HCT116 (cell line): Measurements from ENCODE around the gene SYTL2. TPM values are rescaled to one million over a fixed set of nuclear protein-coding genes. Genes with fewer than 3 reads are reported as not detected.

Experiments
- ATAC-seq: fragments of 200-7000 bp; cut with Tn5 transposase; 2 replicates; pipeline ENCODE4 v1.9.1; 2020; ENCODE audit warnings: mild to moderate bottlenecking, moderate library complexity
- BruUV-seq: library from RNA; stranded (reverse); fragments of 400-500 nt; replicated peaks from 2 replicates; lab custom pipeline; 2021; lab: Mats Ljungman, UMichigan
- CTCF ChIA-PET: fragments of 300-600 bp; sonication (Branson Sonifier 250); formaldehyde crosslinking; loops from one replicate; lab custom pipeline; 2021; ENCODE audit warnings: antibody characterized with exemption; lab: Charles Lee
- POLR2A ChIA-PET: fragments of 300-600, 350-600 bp; sonication (Branson Sonifier 250); formaldehyde crosslinking; loops from one replicate; lab custom pipeline; 2021; ENCODE audit warnings: antibody characterized with exemption; lab: Charles Lee
- RAD21 ChIA-PET, 2 experiments: fragments of 300-600 bp; sonication (Branson Sonifier 250); formaldehyde crosslinking; loops; one replicate each; lab custom pipeline; 2023; ENCODE audit warnings: low total read pairs in 2 of 2; ENCODE audit not compliant: uncharacterized antibody in 2 of 2, unreplicated experiment in 2 of 2, low non-redundant PET in 1 of 2; lab: Charles Lee
- DNase-seq: peaks from one replicate; pipeline ENCODE4 v3.0.0-alpha.2; 2010; ENCODE audit warnings: low read depth, low spot score
- H2AFZ ChIP-seq: fragments of 200-600 bp; shearing (Covaris generic), sonication (generic); 2 replicates; pipeline ENCODE4 v1.6.1; 2017; ENCODE audit warnings: low read depth, mixed run types, mixed read lengths, antibody characterized with exemption, low read length; ENCODE audit not compliant: poor library complexity, severe bottlenecking
- H3K27ac ChIP-seq: 2 replicates; pipeline ENCODE4 v1.5.1; 2012; ENCODE audit warnings: low read depth, low read length
- H3K27me3 ChIP-seq: fragments of 200-600 bp; sonication (generic); 2 replicates; pipeline ENCODE4 v1.6.1; 2016; ENCODE audit warnings: mixed run types, low read length, mixed read lengths; ENCODE audit not compliant: insufficient read depth
- H3K36me3 ChIP-seq, 2 experiments: fragments of 200-500 bp in 1 of 2; fragments of 200-600 bp in 1 of 2; sonication (Bioruptor generic) in 1 of 2; sonication (generic) in 1 of 2; 2 replicates each; pipeline versions ENCODE4 v1.5.1 to v1.6.1; 2014 to 2016; ENCODE audit warnings: low read length in 2 of 2, inconsistent platforms in 1 of 2, mixed read lengths in 1 of 2, mixed run types in 1 of 2; ENCODE audit not compliant: insufficient read depth in 2 of 2, control insufficient read depth in 1 of 2
- H3K4me1 ChIP-seq, 2 experiments: fragments of 200-600 bp in 1 of 2; sonication (generic) in 1 of 2; 2 replicates each; pipeline versions ENCODE4 v1.5.1 to v1.6.1; 2012 to 2017; ENCODE audit warnings: low read length in 2 of 2, inconsistent platforms in 1 of 2, mild to moderate bottlenecking in 1 of 2, mixed read lengths in 1 of 2, mixed run types in 1 of 2, moderate library complexity in 1 of 2; ENCODE audit not compliant: insufficient read depth in 2 of 2, control insufficient read depth in 1 of 2
- H3K4me2 ChIP-seq: fragments of 200-600 bp; sonication (generic); 2 replicates; pipeline ENCODE4 v1.6.1; 2017; ENCODE audit warnings: mixed run types, low read length, mixed read lengths
- H3K4me3 ChIP-seq, 2 experiments: fragments of 200-600 bp in 1 of 2; sonication (generic) in 1 of 2; replicated peaks in 1 of 2; 2 replicates each; pipeline ENCODE4 v1.5.1; 2011 to 2016; ENCODE audit warnings: low read length in 2 of 2, control low read depth in 1 of 2, low read depth in 1 of 2, mild to moderate bottlenecking in 1 of 2, mixed read lengths in 1 of 2, mixed run types in 1 of 2
- H3K79me2 ChIP-seq: fragments of 200-600 bp; sonication (generic); 2 replicates; pipeline ENCODE4 v1.6.1; 2017; ENCODE audit warnings: mild to moderate bottlenecking, mixed run types, low read length, moderate library complexity, mixed read lengths; ENCODE audit not compliant: insufficient read depth
- H3K9ac ChIP-seq: fragments of 200-600 bp; sonication (generic); 2 replicates; pipeline ENCODE4 v1.6.1; 2016; ENCODE audit warnings: low read length, mixed read lengths
- H3K9me2 ChIP-seq: fragments of 200-600 bp; sonication (generic), shearing (Covaris generic); 2 replicates; pipeline ENCODE4 v1.6.1; 2017; ENCODE audit warnings: mixed run types, mild to moderate bottlenecking, moderate library complexity; ENCODE audit not compliant: insufficient read depth
- H3K9me3 ChIP-seq, 2 experiments: fragments of 200-500 bp in 1 of 2; fragments of 200-600 bp in 1 of 2; sonication (Bioruptor generic) in 1 of 2; sonication (generic) in 1 of 2; 2 replicates each; pipeline ENCODE4 v1.6.1; 2014 to 2017; ENCODE audit warnings: low read length in 2 of 2, mixed read lengths in 2 of 2, inconsistent platforms in 1 of 2, low read depth in 1 of 2, mild to moderate bottlenecking in 1 of 2, mixed run types in 1 of 2, moderate library complexity in 1 of 2; ENCODE audit not compliant: control insufficient read depth in 1 of 2, insufficient read depth in 1 of 2
- H4K20me1 ChIP-seq: fragments of 200-600 bp; sonication (generic), shearing (Covaris generic); 2 replicates; pipeline ENCODE4 v1.6.1; 2017; ENCODE audit warnings: mixed run types, mild to moderate bottlenecking, moderate library complexity; ENCODE audit not compliant: insufficient read depth
- CBX3 ChIP-seq: IDR thresholded peaks from 2 replicates; pipeline ENCODE4 v1.6.1; 2012; ENCODE audit warnings: low read depth
- FOSL1 ChIP-seq: IDR thresholded peaks from 2 replicates; pipeline ENCODE4 v1.6.1; 2012; ENCODE audit warnings: low read depth
- RAD21 ChIP-seq: IDR thresholded peaks from 2 replicates; pipeline ENCODE4 v1.6.1; 2012; ENCODE audit warnings: low read depth, mild to moderate bottlenecking
- SP1 ChIP-seq: IDR thresholded peaks from 2 replicates; pipeline ENCODE4 v1.6.1; 2012; ENCODE audit warnings: low read depth
- SRF ChIP-seq: IDR thresholded peaks from 2 replicates; pipeline ENCODE4 v1.6.1; 2012; ENCODE audit warnings: low read depth
- YY1 ChIP-seq: IDR thresholded peaks from 2 replicates; pipeline ENCODE4 v1.6.1; 2011; ENCODE audit warnings: low read length, low read depth, moderate library complexity, mild to moderate bottlenecking; ENCODE audit not compliant: insufficient replicate concordance; ENCODE audit errors: extremely low read depth
- intact Hi-C: fragments of 100-400 bp; cut with micrococcal nuclease; formaldehyde crosslinking; loops from 2 replicates; pipeline ENCODE4 v1.10.0; 2022
- total RNA-seq: library from RNA; stranded (reverse); gene quantifications from one replicate; pipeline ENCODE4 v1.2.1, GENCODE V29; 2021; ENCODE audit not compliant: unreplicated experiment
- TF ChIP-seq, protein P1 (sequence below): IDR thresholded peaks from 2 replicates; pipeline ENCODE4 v1.6.1; 2012; ENCODE audit warnings: low read depth

The SYTL2 gene
- total RNA-seq, 1 experiment from 2014 or later: 12.6 TPM

- ChIA-PET POLR2A (no interaction called here), CTCF (no interaction called here), RAD21 (no interaction called here)
- no peak for DNase-seq
- no peaks in the 10 kb centered on the region for H3K4me1 ChIP-seq
- no peak for TF ChIP-seq CBX3
- TF ChIP-seq SP1: no peak
- no peak for TF ChIP-seq RAD21
- no peak for TF ChIP-seq FOSL1
- no peak for TF ChIP-seq YY1
- TF ChIP-seq, protein P1, sequence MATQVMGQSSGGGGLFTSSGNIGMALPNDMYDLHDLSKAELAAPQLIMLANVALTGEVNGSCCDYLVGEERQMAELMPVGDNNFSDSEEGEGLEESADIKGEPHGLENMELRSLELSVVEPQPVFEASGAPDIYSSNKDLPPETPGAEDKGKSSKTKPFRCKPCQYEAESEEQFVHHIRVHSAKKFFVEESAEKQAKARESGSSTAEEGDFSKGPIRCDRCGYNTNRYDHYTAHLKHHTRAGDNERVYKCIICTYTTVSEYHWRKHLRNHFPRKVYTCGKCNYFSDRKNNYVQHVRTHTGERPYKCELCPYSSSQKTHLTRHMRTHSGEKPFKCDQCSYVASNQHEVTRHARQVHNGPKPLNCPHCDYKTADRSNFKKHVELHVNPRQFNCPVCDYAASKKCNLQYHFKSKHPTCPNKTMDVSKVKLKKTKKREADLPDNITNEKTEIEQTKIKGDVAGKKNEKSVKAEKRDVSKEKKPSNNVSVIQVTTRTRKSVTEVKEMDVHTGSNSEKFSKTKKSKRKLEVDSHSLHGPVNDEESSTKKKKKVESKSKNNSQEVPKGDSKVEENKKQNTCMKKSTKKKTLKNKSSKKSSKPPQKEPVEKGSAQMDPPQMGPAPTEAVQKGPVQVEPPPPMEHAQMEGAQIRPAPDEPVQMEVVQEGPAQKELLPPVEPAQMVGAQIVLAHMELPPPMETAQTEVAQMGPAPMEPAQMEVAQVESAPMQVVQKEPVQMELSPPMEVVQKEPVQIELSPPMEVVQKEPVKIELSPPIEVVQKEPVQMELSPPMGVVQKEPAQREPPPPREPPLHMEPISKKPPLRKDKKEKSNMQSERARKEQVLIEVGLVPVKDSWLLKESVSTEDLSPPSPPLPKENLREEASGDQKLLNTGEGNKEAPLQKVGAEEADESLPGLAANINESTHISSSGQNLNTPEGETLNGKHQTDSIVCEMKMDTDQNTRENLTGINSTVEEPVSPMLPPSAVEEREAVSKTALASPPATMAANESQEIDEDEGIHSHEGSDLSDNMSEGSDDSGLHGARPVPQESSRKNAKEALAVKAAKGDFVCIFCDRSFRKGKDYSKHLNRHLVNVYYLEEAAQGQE: no peak
- TF ChIP-seq SRF: no peak
- no TSS peak for BruUV-seq
- H3K27ac ChIP-seq: no peak overlapping the region
- H3K27me3 ChIP-seq: no peaks in the 10 kb centered on the region
- H4K20me1 ChIP-seq: no peaks in the 10 kb centered on the region
- H3K9me2 ChIP-seq: no peaks in the 10 kb centered on the region
- no peaks in the 10 kb centered on the region for H3K9me3 ChIP-seq
- intact Hi-C loops: no loop called here
- H3K36me3 ChIP-seq: no peaks in the 10 kb centered on the region
- no peak overlapping the region for H3K9ac ChIP-seq
- ATAC-seq: no peak
- H2AFZ ChIP-seq: no peak overlapping the region
- H3K4me3 ChIP-seq: no peak overlapping the region
- no peaks in the 10 kb centered on the region for H3K79me2 ChIP-seq
- no peak overlapping the region for H3K4me2 ChIP-seq
These were observed 128.3 kb downstream of the SYTL2 start for GRCh38 chr11:85682330-85683305.
